Measurements from ENCODE around the gene NRROS. TPM values are rescaled to one million over a fixed set of nuclear protein-coding genes. Genes with fewer than 3 reads are reported as not detected.
"Not testable (repeated sequence)": the region's sequence is repeated elsewhere in the genome, so short reads cannot be mapped to it uniquely, and the experiment has no call there.

NRROS gene
- 2.4 TPM for total RNA-seq
- long read RNA-seq: 0 reads

GRCh38 chr3:196639483-196640296 lies at the start of gene NRROS:
Gene NRROS (plus strand): TSS chr3:196639694. CDS start chr3:196654540, 14,846 bp downstream.
- peak; percentile 87 for DNase-seq
- intact Hi-C loops (cut with DNase I): no loop called here

GRCh38 chr3:196590279-196590678 lies 49.2 kb upstream of the NRROS start:
- intact Hi-C loops (cut with DNase I): no loop called here
- ATAC-seq (ENCODE audit: poor library complexity) (no peak), DNase-seq (no peak)

More at GRCh38 chr3:196639483-196640296, at the start of gene NRROS:
- ATAC-seq (ENCODE audit: poor library complexity): peak; percentile 91

GRCh38 chr3:196596355-196596754 lies 43.1 kb upstream of the NRROS start:
- intact Hi-C loops (cut with DNase I): no loop called here
- no peak for ATAC-seq (ENCODE audit: poor library complexity)
- DNase-seq: no peak

GRCh38 chr3:196597971-196598733 lies 41.3 kb upstream of the NRROS start:
- intact Hi-C loops (cut with DNase I); DNase-seq; ATAC-seq (ENCODE audit: poor library complexity): not testable (repeated sequence)

GRCh38 chr3:196599734-196600128 lies 39.8 kb upstream of the NRROS start:
- intact Hi-C loops (cut with DNase I): no loop called here
- no peak for DNase-seq
- ATAC-seq (ENCODE audit: poor library complexity): no peak

GRCh38 chr3:196600359-196600758 lies 39.1 kb upstream of the NRROS start:
- DNase-seq (no peak), ATAC-seq (ENCODE audit: poor library complexity) (no peak)
- intact Hi-C loops (cut with DNase I): no loop called here

- intact Hi-C loops (cut with DNase I): no loop called here
- DNase-seq (no peak), ATAC-seq (ENCODE audit: poor library complexity) (no peak)
These were observed 36.8 kb upstream of the NRROS start for GRCh38 chr3:196602673-196603072.

GRCh38 chr3:196603683-196604082 lies 35.8 kb upstream of the NRROS start:
- DNase-seq: no peak
- intact Hi-C loops (cut with DNase I): no loop called here
- no peak for ATAC-seq (ENCODE audit: poor library complexity)

GRCh38 chr3:196604548-196604947 lies 34.9 kb upstream of the NRROS start:
- ATAC-seq (ENCODE audit: poor library complexity): no peak
- no peak for DNase-seq
- intact Hi-C loops (cut with DNase I): no loop called here

GRCh38 chr3:196608693-196609092 lies 30.8 kb upstream of the NRROS start:
- ATAC-seq (ENCODE audit: poor library complexity) (no peak), DNase-seq (no peak)
- intact Hi-C loops (cut with DNase I): loop anchor here (5.0 kb wide), 1 partner anchor 79 kb away; no protein-coding TSS in a partner anchor

GRCh38 chr3:196609343-196609775 lies 30.1 kb upstream of the NRROS start:
- DNase-seq (peak; percentile 92), ATAC-seq (ENCODE audit: poor library complexity) (peak; percentile 97)
- intact Hi-C loops (cut with DNase I): loop anchor here (5.0 kb wide), 1 partner anchor 78 kb away; no protein-coding TSS in a partner anchor

GRCh38 chr3:196609805-196610515 lies 29.5 kb upstream of the NRROS start:
- DNase-seq: no peak
- intact Hi-C loops (cut with DNase I): loop anchor here (5.0 kb wide), 1 partner anchor 77 kb away; no protein-coding TSS in a partner anchor
- ATAC-seq (ENCODE audit: poor library complexity): no peak

- ATAC-seq (ENCODE audit: poor library complexity): peak; percentile 13
- intact Hi-C loops (cut with DNase I): no loop called here
- DNase-seq: no peak
These were observed 27.6 kb upstream of the NRROS start for GRCh38 chr3:196611761-196612483.

GRCh38 chr3:196615234-196615633 lies 24.3 kb upstream of the NRROS start:
- ATAC-seq (ENCODE audit: poor library complexity); DNase-seq; intact Hi-C loops (cut with DNase I): not testable (repeated sequence)

- intact Hi-C loops (cut with DNase I): no loop called here
- DNase-seq (no peak), ATAC-seq (ENCODE audit: poor library complexity) (no peak)
These were observed 22.2 kb upstream of the NRROS start for GRCh38 chr3:196617256-196617655.

GRCh38 chr3:196619223-196619622 lies 20.3 kb upstream of the NRROS start:
- ATAC-seq (ENCODE audit: poor library complexity): no peak
- DNase-seq: no peak
- intact Hi-C loops (cut with DNase I): no loop called here

- intact Hi-C loops (cut with DNase I); ATAC-seq (ENCODE audit: poor library complexity); DNase-seq: not testable (repeated sequence)
These were observed 19.9 kb upstream of the NRROS start for GRCh38 chr3:196619627-196620026.

GRCh38 chr3:196620161-196620604 lies 19.3 kb upstream of the NRROS start:
- peak; percentile 37 for ATAC-seq (ENCODE audit: poor library complexity)
- intact Hi-C loops (cut with DNase I): no loop called here
- DNase-seq: no peak
